K562 treated with DMSO at 1 percent for 24 hours (cell line): ENCODE data around the gene SLITRK6. TPM values are rescaled to one million over a fixed set of nuclear protein-coding genes. Genes with fewer than 3 reads are reported as not detected.

Experiments
- total RNA-seq: library from RNA; unstranded; fragments of 300-600 nt; gene quantifications from 2 replicates; pipeline ENCODE4 v1.2.3, GENCODE V29; 2022; ENCODE audit warnings: low read depth; ENCODE audit not compliant: insufficient read depth

Gene SLITRK6
- not detected in 2 replicates for total RNA-seq

GRCh38 chr13:85799097-85799582, at the start of gene SLITRK6:
Gene SLITRK6, minus strand, starts transcription at chr13:85799419. Its CDS starts 2,911 bp downstream, at chr13:85796508.

